Neural progenitor cell (in vitro differentiated cells): ENCODE measurements around the gene CDT1. TPM values are rescaled to one million over a fixed set of nuclear protein-coding genes. Genes with fewer than 3 reads are reported as not detected.
A peak's percentile ranks its signal among the peaks of the same experiment; 100 is the strongest.

Experiments
- DNase-seq: peaks from one replicate; pipeline ENCODE4 v3.0.0-alpha.2; 2016; ENCODE audit warnings: low spot score
- H2AFZ ChIP-seq: fragments of 200-600 bp; sonication (generic); replicated peaks from 2 replicates; pipeline ENCODE4 v1.6.1; 2016; ENCODE audit warnings: antibody characterized with exemption
- H3F3A ChIP-seq: fragments of 200-600 bp; sonication (generic); 2 replicates; pipeline ENCODE4 v1.6.1; 2016; ENCODE audit warnings: antibody characterized with exemption, low read depth
- H3K27ac ChIP-seq: fragments of 200-600 bp; sonication (generic); 2 replicates; pipeline ENCODE4 v1.5.1; 2016; ENCODE audit warnings: mild to moderate bottlenecking
- H3K27me3 ChIP-seq: fragments of 200-600 bp; sonication (generic); 2 replicates; pipeline ENCODE4 v1.6.1; 2016; ENCODE audit warnings: mild to moderate bottlenecking, moderate library complexity
- H3K36me3 ChIP-seq: fragments of 200-600 bp; sonication (generic); 2 replicates; pipeline ENCODE4 v1.5.1; 2016
- H3K4me1 ChIP-seq: fragments of 200-600 bp; sonication (generic); 2 replicates; pipeline ENCODE4 v1.6.1; 2016; ENCODE audit warnings: mixed run types
- H3K4me2 ChIP-seq: fragments of 200-600 bp; sonication (generic); 2 replicates; pipeline ENCODE4 v1.6.1; 2016
- H3K4me3 ChIP-seq: fragments of 200-600 bp; sonication (generic); 2 replicates; pipeline ENCODE4 v1.5.1; 2016
- H3K79me2 ChIP-seq: fragments of 200-600 bp; sonication (generic); 2 replicates; pipeline ENCODE4 v1.6.1; 2016; ENCODE audit warnings: low read depth
- H3K9ac ChIP-seq: fragments of 200-600 bp; sonication (generic); 2 replicates; pipeline ENCODE4 v1.6.1; 2016
- H3K9me3 ChIP-seq: fragments of 200-600 bp; sonication (generic); 2 replicates; pipeline ENCODE4 v1.5.1; 2016; ENCODE audit warnings: low read depth
- H4K20me1 ChIP-seq: fragments of 200-600 bp; sonication (generic); 2 replicates; pipeline ENCODE4 v1.6.1; 2016; ENCODE audit warnings: low read depth
- H3K27ac Mint-ChIP-seq: 3 replicates; pipeline ENCODE4 v1.8.0; 2021; ENCODE audit warnings: mixed read lengths
- H3K27me3 Mint-ChIP-seq: 2 replicates; pipeline ENCODE4 v1.8.0; 2022; ENCODE audit warnings: low read depth, mild to moderate bottlenecking, inconsistent platforms, moderate library complexity, mixed read lengths; ENCODE audit not compliant: insufficient read depth
- H3K36me3 Mint-ChIP-seq: 3 replicates; pipeline ENCODE4 v1.8.0; 2021; ENCODE audit warnings: mixed read lengths
- H3K4me1 Mint-ChIP-seq: 3 replicates; pipeline ENCODE4 v1.8.0; 2021; ENCODE audit warnings: mixed read lengths
- H3K4me3 Mint-ChIP-seq: 3 replicates; pipeline ENCODE4 v1.8.0; 2021; ENCODE audit warnings: mild to moderate bottlenecking, moderate library complexity, mixed read lengths
- H3K9me3 Mint-ChIP-seq: 3 replicates; pipeline ENCODE4 v1.8.0; 2020; ENCODE audit warnings: mixed read lengths
- EZH2 ChIP-seq: fragments of 200-600 bp; sonication (generic); IDR thresholded peaks from 2 replicates; pipeline ENCODE4 v1.6.1; 2017; ENCODE audit warnings: antibody characterized with exemption, mild to moderate bottlenecking, moderate library complexity
- EZH2phosphoT487 ChIP-seq: fragments of 200-600 bp; sonication (generic); IDR thresholded peaks from 2 replicates; pipeline ENCODE4 v1.6.1; 2017; ENCODE audit warnings: antibody characterized with exemption
- total RNA-seq: library from RNA; depleted of rRNA; stranded (reverse); fragments of >200 nt; gene quantifications from 2 replicates; pipeline ENCODE4 v1.2.3, GENCODE V29; 2015; ENCODE audit warnings: low replicate concordance
- TF ChIP-seq, protein P1 (sequence below): fragments of 200-600 bp; sonication (generic); IDR thresholded peaks from 2 replicates; pipeline ENCODE4 v1.5.1; 2017; ENCODE audit warnings: antibody characterized with exemption, mild to moderate bottlenecking

Gene CDT1
- total RNA-seq, 1 donor from 2014 or later, result 7.8 TPM

DNA sequence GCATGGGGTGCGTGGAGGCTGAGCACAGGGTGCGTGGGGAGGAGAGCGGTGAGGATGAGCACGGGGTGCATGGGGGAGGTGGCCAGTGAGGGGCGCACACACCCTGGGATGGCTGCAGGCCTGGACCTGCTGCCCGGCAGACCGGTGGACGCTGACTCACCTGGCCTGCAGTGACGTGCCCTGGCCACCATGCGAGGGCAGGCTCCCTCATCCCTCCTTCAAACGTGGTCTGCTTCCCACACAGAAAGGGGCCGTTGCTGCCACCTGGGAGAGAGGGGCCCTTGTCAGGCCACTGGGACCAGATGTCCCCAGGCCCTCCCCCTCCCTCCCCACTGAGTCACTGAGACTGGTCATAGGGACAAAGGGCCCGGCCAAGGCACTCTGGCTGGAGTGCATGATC, 28.2 kb downstream of the CDT1 start:
- no peak overlapping the region for H3K27ac Mint-ChIP-seq
- DNase-seq, result no peak
- H3K36me3 Mint-ChIP-seq, result no peaks in the 10 kb centered on the region
- no peaks in the 10 kb centered on the region for H3K27me3 ChIP-seq
- H3K9me3 ChIP-seq, result no peaks in the 10 kb centered on the region
- no peak overlapping the region for H3K27ac ChIP-seq
- H3K36me3 ChIP-seq, result no peaks in the 10 kb centered on the region
- H4K20me1 ChIP-seq, result no peaks in the 10 kb centered on the region
- H3K79me2 ChIP-seq, result no peaks in the 10 kb centered on the region
- peaks cover 3% of the 10 kb centered on the region for H3K27me3 Mint-ChIP-seq
- H3K9me3 Mint-ChIP-seq, result no peaks in the 10 kb centered on the region
- no peak overlapping the region for H3K4me3 Mint-ChIP-seq
- TF ChIP-seq, protein P1, sequence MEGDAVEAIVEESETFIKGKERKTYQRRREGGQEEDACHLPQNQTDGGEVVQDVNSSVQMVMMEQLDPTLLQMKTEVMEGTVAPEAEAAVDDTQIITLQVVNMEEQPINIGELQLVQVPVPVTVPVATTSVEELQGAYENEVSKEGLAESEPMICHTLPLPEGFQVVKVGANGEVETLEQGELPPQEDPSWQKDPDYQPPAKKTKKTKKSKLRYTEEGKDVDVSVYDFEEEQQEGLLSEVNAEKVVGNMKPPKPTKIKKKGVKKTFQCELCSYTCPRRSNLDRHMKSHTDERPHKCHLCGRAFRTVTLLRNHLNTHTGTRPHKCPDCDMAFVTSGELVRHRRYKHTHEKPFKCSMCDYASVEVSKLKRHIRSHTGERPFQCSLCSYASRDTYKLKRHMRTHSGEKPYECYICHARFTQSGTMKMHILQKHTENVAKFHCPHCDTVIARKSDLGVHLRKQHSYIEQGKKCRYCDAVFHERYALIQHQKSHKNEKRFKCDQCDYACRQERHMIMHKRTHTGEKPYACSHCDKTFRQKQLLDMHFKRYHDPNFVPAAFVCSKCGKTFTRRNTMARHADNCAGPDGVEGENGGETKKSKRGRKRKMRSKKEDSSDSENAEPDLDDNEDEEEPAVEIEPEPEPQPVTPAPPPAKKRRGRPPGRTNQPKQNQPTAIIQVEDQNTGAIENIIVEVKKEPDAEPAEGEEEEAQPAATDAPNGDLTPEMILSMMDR, result peak; percentile 15
- TF ChIP-seq EZH2phosphoT487 (no peak), EZH2 (no peak)
- no peaks in the 10 kb centered on the region for H3K4me1 ChIP-seq
- H3K4me1 Mint-ChIP-seq, result no peaks in the 10 kb centered on the region
- no peak overlapping the region for H3K4me3 ChIP-seq
- no peaks in the 10 kb centered on the region for H3F3A ChIP-seq
- H3K4me2 ChIP-seq, result no peak overlapping the region
- H3K9ac ChIP-seq, result no peak overlapping the region
- no peak overlapping the region for H2AFZ ChIP-seq

DNA sequence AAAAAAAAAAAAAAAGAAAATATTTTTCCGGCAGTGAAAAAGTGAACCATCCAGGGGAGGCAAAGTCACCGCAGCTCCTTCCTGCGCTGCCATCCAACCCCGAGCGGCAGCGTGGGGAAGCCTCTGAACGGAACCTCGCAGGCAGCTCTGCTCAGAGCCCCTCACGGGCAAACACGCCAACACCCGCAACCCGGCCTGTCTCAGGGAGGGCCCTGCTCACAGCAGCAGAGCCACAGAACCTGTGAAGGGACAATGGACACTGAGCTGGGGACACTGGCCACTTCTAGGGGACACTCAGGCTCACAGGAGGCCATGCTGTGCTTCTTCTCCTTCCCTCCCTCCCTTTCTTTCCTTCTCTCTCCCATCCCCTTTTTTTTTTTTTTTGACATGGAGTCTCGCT, 29.5 kb downstream of the CDT1 start:
- Histone ChIP-seq H3F3A (no peaks in the 10 kb centered on the region), H3K79me2 (no peaks in the 10 kb centered on the region), H2AFZ (no peak overlapping the region), H3K4me3 (no peak overlapping the region), H3K4me2 (no peak overlapping the region), H3K9me3 (no peaks in the 10 kb centered on the region), H4K20me1 (no peaks in the 10 kb centered on the region), H3K27ac (no peak overlapping the region), H3K36me3 (no peaks in the 10 kb centered on the region), H3K4me1 (no peaks in the 10 kb centered on the region), H3K27me3 (no peaks in the 10 kb centered on the region), H3K9ac (no peak overlapping the region)
- H3K9me3 Mint-ChIP-seq, result no peaks in the 10 kb centered on the region
- no peaks in the 10 kb centered on the region for H3K36me3 Mint-ChIP-seq
- DNase-seq, result no peak
- H3K27me3 Mint-ChIP-seq, result peaks cover 3% of the 10 kb centered on the region
- TF ChIP-seq EZH2 (no peak), EZH2phosphoT487 (no peak)
- TF ChIP-seq, protein P1, result no peak
- no peaks in the 10 kb centered on the region for H3K4me1 Mint-ChIP-seq
- no peak overlapping the region for H3K27ac Mint-ChIP-seq
- no peak overlapping the region for H3K4me3 Mint-ChIP-seq

DNA sequence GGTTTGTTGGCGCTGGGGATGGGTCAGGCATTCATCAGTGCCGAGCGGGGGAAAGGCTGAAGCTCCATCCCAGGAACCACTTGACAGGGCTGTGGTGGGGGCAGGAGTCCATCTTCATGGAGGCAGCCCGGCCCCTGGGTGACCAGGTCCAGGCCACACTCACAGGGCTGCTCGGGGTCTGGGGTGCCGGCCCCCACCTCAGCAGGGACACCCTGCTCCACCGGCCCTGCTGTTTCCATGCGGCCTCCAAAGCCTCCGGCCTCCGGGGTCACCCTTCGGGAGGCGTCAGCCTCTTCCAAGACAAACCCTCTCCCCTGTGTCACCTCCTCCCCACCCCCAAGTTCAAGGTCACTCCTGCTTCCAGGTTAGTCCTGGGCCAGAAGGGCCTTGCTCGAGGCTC, 31.1 kb downstream of the CDT1 start:
- Mint-ChIP-seq H3K4me3 (no peak overlapping the region), H3K36me3 (no peaks in the 10 kb centered on the region), H3K27me3 (no peaks in the 10 kb centered on the region), H3K4me1 (no peaks in the 10 kb centered on the region), H3K9me3 (no peaks in the 10 kb centered on the region), H3K27ac (no peak overlapping the region)
- no peak overlapping the region for H3K9ac ChIP-seq
- H3K36me3 ChIP-seq, result no peaks in the 10 kb centered on the region
- DNase-seq, result no peak
- H3K27ac ChIP-seq, result no peak overlapping the region
- no peaks in the 10 kb centered on the region for H3K4me1 ChIP-seq
- no peaks in the 10 kb centered on the region for H3K9me3 ChIP-seq
- no peaks in the 10 kb centered on the region for H3K79me2 ChIP-seq
- H3K27me3 ChIP-seq, result no peaks in the 10 kb centered on the region
- no peak overlapping the region for H2AFZ ChIP-seq
- H4K20me1 ChIP-seq, result no peaks in the 10 kb centered on the region
- H3F3A ChIP-seq, result no peaks in the 10 kb centered on the region
- no peak overlapping the region for H3K4me2 ChIP-seq
- TF ChIP-seq EZH2phosphoT487 (no peak), EZH2 (no peak)
- TF ChIP-seq, protein P1, result no peak
- no peak overlapping the region for H3K4me3 ChIP-seq

DNA sequence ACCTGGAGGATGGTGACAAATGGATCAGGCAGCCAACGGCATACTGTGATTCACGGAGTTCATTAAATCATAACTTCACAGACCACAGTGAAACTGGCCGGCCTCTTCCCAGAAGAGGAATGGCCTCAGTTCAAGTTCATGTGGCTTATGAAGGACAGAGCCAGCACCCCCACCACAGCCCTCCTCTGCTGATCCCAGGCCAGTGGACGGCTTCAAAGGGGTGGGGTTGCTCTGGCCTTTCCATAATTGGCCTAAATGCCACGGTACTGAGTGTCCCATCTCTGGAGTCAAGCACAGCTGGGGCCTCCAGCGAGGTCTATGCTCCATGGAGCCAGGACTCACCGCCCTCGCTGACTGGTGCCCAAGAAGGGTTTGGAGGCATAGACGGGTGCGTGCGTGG, 31.8 kb downstream of the CDT1 start:
- Histone ChIP-seq H3K4me2 (no peak overlapping the region), H3K9me3 (no peaks in the 10 kb centered on the region), H3K27me3 (no peaks in the 10 kb centered on the region), H3K9ac (no peak overlapping the region), H3K4me3 (no peak overlapping the region), H3F3A (no peaks in the 10 kb centered on the region), H3K27ac (no peak overlapping the region), H3K36me3 (no peaks in the 10 kb centered on the region), H3K4me1 (no peaks in the 10 kb centered on the region), H2AFZ (no peak overlapping the region), H3K79me2 (no peaks in the 10 kb centered on the region), H4K20me1 (no peaks in the 10 kb centered on the region)
- Mint-ChIP-seq H3K27ac (no peak overlapping the region), H3K4me3 (no peak overlapping the region), H3K27me3 (no peaks in the 10 kb centered on the region), H3K9me3 (no peaks in the 10 kb centered on the region), H3K4me1 (no peaks in the 10 kb centered on the region), H3K36me3 (no peaks in the 10 kb centered on the region)
- no peak for TF ChIP-seq EZH2
- no peak for DNase-seq
